ENCODE data around the gene VPS13D.

DNA sequence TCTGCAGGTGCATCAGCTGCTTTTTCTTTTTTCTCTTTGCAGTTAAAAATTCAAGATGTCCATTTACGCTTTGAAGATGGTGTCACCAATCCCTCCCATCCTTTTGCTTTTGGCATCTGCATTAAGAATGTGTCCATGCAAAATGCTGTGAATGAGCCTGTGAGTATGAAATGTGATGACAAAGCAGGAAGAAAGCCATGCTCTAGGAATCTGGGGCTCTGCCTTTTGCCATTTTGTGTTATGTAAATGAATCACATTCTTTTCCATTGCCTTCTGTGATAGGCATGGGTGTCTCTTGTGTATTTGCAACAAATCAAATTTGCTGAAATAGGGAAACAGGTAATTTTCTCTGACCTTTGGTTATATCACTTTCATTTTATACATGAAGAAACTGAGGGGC lies 19.4 kb downstream of the VPS13D start:
- TF ChIP-seq, protein P1, sequence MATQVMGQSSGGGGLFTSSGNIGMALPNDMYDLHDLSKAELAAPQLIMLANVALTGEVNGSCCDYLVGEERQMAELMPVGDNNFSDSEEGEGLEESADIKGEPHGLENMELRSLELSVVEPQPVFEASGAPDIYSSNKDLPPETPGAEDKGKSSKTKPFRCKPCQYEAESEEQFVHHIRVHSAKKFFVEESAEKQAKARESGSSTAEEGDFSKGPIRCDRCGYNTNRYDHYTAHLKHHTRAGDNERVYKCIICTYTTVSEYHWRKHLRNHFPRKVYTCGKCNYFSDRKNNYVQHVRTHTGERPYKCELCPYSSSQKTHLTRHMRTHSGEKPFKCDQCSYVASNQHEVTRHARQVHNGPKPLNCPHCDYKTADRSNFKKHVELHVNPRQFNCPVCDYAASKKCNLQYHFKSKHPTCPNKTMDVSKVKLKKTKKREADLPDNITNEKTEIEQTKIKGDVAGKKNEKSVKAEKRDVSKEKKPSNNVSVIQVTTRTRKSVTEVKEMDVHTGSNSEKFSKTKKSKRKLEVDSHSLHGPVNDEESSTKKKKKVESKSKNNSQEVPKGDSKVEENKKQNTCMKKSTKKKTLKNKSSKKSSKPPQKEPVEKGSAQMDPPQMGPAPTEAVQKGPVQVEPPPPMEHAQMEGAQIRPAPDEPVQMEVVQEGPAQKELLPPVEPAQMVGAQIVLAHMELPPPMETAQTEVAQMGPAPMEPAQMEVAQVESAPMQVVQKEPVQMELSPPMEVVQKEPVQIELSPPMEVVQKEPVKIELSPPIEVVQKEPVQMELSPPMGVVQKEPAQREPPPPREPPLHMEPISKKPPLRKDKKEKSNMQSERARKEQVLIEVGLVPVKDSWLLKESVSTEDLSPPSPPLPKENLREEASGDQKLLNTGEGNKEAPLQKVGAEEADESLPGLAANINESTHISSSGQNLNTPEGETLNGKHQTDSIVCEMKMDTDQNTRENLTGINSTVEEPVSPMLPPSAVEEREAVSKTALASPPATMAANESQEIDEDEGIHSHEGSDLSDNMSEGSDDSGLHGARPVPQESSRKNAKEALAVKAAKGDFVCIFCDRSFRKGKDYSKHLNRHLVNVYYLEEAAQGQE (IDR thresholded peaks at IDR 0.05): no peak
- TF ChIP-seq, protein P2, sequence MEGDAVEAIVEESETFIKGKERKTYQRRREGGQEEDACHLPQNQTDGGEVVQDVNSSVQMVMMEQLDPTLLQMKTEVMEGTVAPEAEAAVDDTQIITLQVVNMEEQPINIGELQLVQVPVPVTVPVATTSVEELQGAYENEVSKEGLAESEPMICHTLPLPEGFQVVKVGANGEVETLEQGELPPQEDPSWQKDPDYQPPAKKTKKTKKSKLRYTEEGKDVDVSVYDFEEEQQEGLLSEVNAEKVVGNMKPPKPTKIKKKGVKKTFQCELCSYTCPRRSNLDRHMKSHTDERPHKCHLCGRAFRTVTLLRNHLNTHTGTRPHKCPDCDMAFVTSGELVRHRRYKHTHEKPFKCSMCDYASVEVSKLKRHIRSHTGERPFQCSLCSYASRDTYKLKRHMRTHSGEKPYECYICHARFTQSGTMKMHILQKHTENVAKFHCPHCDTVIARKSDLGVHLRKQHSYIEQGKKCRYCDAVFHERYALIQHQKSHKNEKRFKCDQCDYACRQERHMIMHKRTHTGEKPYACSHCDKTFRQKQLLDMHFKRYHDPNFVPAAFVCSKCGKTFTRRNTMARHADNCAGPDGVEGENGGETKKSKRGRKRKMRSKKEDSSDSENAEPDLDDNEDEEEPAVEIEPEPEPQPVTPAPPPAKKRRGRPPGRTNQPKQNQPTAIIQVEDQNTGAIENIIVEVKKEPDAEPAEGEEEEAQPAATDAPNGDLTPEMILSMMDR (IDR thresholded peaks at IDR 0.05; ENCODE audit: low read depth, low read length, missing input control): no peak
- TF ChIP-seq RAD21 (IDR thresholded peaks at IDR 0.05) (no peak), SP1 (IDR thresholded peaks at IDR 0.05) (no peak), GABPA (IDR thresholded peaks at IDR 0.05 in 1 of 2, conservative IDR thresholded peaks at IDR 0.05 in 1 of 2) (no peak), JUND (IDR thresholded peaks at IDR 0.05) (no peak)
- TF ChIP-seq, protein P3, sequence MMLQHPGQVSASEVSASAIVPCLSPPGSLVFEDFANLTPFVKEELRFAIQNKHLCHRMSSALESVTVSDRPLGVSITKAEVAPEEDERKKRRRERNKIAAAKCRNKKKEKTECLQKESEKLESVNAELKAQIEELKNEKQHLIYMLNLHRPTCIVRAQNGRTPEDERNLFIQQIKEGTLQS (IDR thresholded peaks at IDR 0.05): no peak

Measured in liver (tissue), 3 donors.